Mucosa of descending colon (tissue), 3 donors: ENCODE data around the gene ATP6V1C2. TPM values are rescaled to one million over a fixed set of nuclear protein-coding genes. Genes with fewer than 3 reads are reported as not detected.
"Not testable (repeated sequence)": the region's sequence is repeated elsewhere in the genome, so short reads cannot be mapped to it uniquely, and the experiment has no call there.

ENCODE experiments used
- ATAC-seq: fragments of 200-7000 bp; cut with Tn5 transposase; one replicate; pipeline ENCODE4 v1.9.1; 2020; ENCODE audit warnings: mild to moderate bottlenecking, moderate library complexity
- DNase-seq, 3 donors: peaks; one replicate each; pipeline ENCODE4 v3.0.0-alpha.2; 2020
- H3K36me3 ChIP-seq: fragments of 200-600 bp; one replicate; pipeline ENCODE4 v1.8.0; 2021; ENCODE audit warnings: low read depth, mild to moderate bottlenecking
- H3K4me1 ChIP-seq: fragments of 200-600 bp; one replicate; pipeline ENCODE4 v1.8.0; 2021; ENCODE audit warnings: low read depth, mild to moderate bottlenecking
- H3K4me3 ChIP-seq: fragments of 200-600 bp; one replicate; pipeline ENCODE4 v1.8.0; 2021; ENCODE audit warnings: mild to moderate bottlenecking
- H3K9me3 ChIP-seq: fragments of 200-600 bp; one replicate; pipeline ENCODE4 v1.8.0; 2021; ENCODE audit warnings: mild to moderate bottlenecking
- CTCF ChIP-seq: fragments of 200-600 bp; IDR thresholded peaks from one replicate; pipeline ENCODE4 v1.8.0; 2022; ENCODE audit warnings: antibody characterized with exemption, mild to moderate bottlenecking
- intact Hi-C, 2 donors: fragments of 100-400 bp; cut with DNase I in 1 of 2; cut with micrococcal nuclease in 1 of 2; formaldehyde crosslinking; loops; one replicate each; pipeline versions ENCODE4 v1.11.0 to v1.11.1; 2022; cut with DNase I, micrococcal nuclease
- total RNA-seq, 3 donors: library from RNA; stranded (reverse); fragmentation: NEBNext Ultra II Directional in 2 of 3; extraction: Animal tissue kit (Norgen Biotek cat#: 25700) in 2 of 3; gene quantifications; one replicate each; pipeline versions ENCODE4 v1.2.1 to v1.2.4, GENCODE V29; 2021 to 2023
- donor health status: DM: no; HTN: no; CAD: no; lungs with moderate emphysema.
- donor health status: DM: no; HTN: no; CAD: no.
- donor health status: DM: no; HTN: yes; CAD: no.

The ATP6V1C2 gene
- total RNA-seq, 3 donors from 2014 or later: 0.57 to 3.8 (median 1.0) TPM

- DNase-seq: no peak
- no peaks in the 10 kb centered on the region for H3K36me3 ChIP-seq
- H3K4me3 ChIP-seq: no peak overlapping the region
- TF ChIP-seq CTCF: no peak
- no peak for ATAC-seq
- peaks cover 10% of the 10 kb centered on the region for H3K4me1 ChIP-seq
- intact Hi-C loops: no loop called here
- H3K9me3 ChIP-seq: no peaks in the 10 kb centered on the region
Observed at GRCh38 chr2:10794876-10795275, 73.4 kb downstream of the ATP6V1C2 start.

- TF ChIP-seq CTCF: no peak
- H3K4me3 ChIP-seq: no peak overlapping the region
- no peak for DNase-seq
Observed at GRCh38 chr2:10795508-10796046, 74.1 kb downstream of the ATP6V1C2 start.

GRCh38 chr2:10796703-10797102 lies 75.3 kb downstream of the ATP6V1C2 start:
- no peaks in the 10 kb centered on the region for H3K36me3 ChIP-seq
- DNase-seq: no peak
- H3K4me3 ChIP-seq: no peak overlapping the region
- intact Hi-C loops: no loop called here
- no peak for TF ChIP-seq CTCF
- H3K4me1 ChIP-seq: no peaks in the 10 kb centered on the region
- H3K9me3 ChIP-seq: no peaks in the 10 kb centered on the region
- no peak for ATAC-seq

More at GRCh38 chr2:10795508-10796046, 74.1 kb downstream of the ATP6V1C2 start:
- Histone ChIP-seq H3K36me3 (no peaks in the 10 kb centered on the region), H3K9me3 (no peaks in the 10 kb centered on the region), H3K4me1 (peaks cover 8% of the 10 kb centered on the region)
- intact Hi-C loops: no loop called here
- no peak for ATAC-seq

- TF ChIP-seq CTCF: no peak
- no peaks in the 10 kb centered on the region for H3K9me3 ChIP-seq
- no peaks in the 10 kb centered on the region for H3K4me1 ChIP-seq
- intact Hi-C loops: no loop called here
- no peaks in the 10 kb centered on the region for H3K36me3 ChIP-seq
- DNase-seq (no peak), ATAC-seq (no peak)
- no peak overlapping the region for H3K4me3 ChIP-seq
Observed at GRCh38 chr2:10798783-10799182, 77.4 kb downstream of the ATP6V1C2 start.

- TF ChIP-seq CTCF: no peak
- intact Hi-C loops: no loop called here
- Histone ChIP-seq H3K36me3 (no peaks in the 10 kb centered on the region), H3K4me3 (no peak overlapping the region), H3K9me3 (no peaks in the 10 kb centered on the region), H3K4me1 (no peaks in the 10 kb centered on the region)
- DNase-seq (no peak), ATAC-seq (no peak)
Observed at GRCh38 chr2:10800163-10800562, 78.7 kb downstream of the ATP6V1C2 start.

GRCh38 chr2:10802657-10803056 lies 81.2 kb downstream of the ATP6V1C2 start:
- DNase-seq (no peak), ATAC-seq (no peak)
- no peaks in the 10 kb centered on the region for H3K9me3 ChIP-seq
- no peak overlapping the region for H3K4me3 ChIP-seq
- TF ChIP-seq CTCF: no peak
- H3K36me3 ChIP-seq: no peaks in the 10 kb centered on the region
- intact Hi-C loops: no loop called here
- no peaks in the 10 kb centered on the region for H3K4me1 ChIP-seq

GRCh38 chr2:10805990-10806389 lies 84.6 kb downstream of the ATP6V1C2 start:
- intact Hi-C loops, H3K9me3 ChIP-seq, H3K4me3 ChIP-seq, H3K36me3 ChIP-seq, DNase-seq, ATAC-seq: not testable (repeated sequence)
- H3K4me1 ChIP-seq: peaks cover 14% of the 10 kb centered on the region
